LHCN-M2 (cell line): Measurements from ENCODE around the gene NEMP2. TPM values are rescaled to one million over a fixed set of nuclear protein-coding genes. Genes with fewer than 3 reads are reported as not detected.
"Not testable (repeated sequence)": the region's sequence is repeated elsewhere in the genome, so short reads cannot be mapped to it uniquely, and the experiment has no call there.

Source experiments
- DNase-seq: peaks from one replicate; pipeline ENCODE4 v3.0.0-alpha.2; 2012; ENCODE audit warnings: low read depth
- total RNA-seq: library from RNA; depleted of rRNA; stranded (reverse); fragments of >200 nt; gene quantifications from 2 replicates; pipeline ENCODE4 v1.2.3, GENCODE V29; 2014

NEMP2 gene
- total RNA-seq, 1 experiment from 2014 or later: 13.7 TPM

GRCh38 chr2:190490502-190490901 is 44.0 kb downstream of the NEMP2 start:
- no peak for DNase-seq

- no peak for DNase-seq
Measured at GRCh38 chr2:190489475-190489874, 45.0 kb downstream of the NEMP2 start.

- no peak for DNase-seq
Measured at GRCh38 chr2:190488516-190489233, 45.8 kb downstream of the NEMP2 start.

GRCh38 chr2:190486037-190486623 is 48.4 kb downstream of the NEMP2 start:
- no peak for DNase-seq

GRCh38 chr2:190482451-190482850 is 52.1 kb downstream of the NEMP2 start:
- DNase-seq: no peak

GRCh38 chr2:190481339-190481738 is 53.2 kb downstream of the NEMP2 start:
- no peak for DNase-seq

GRCh38 chr2:190478572-190479195 is 55.8 kb downstream of the NEMP2 start:
- DNase-seq: no peak

GRCh38 chr2:190477661-190478454 is 56.7 kb downstream of the NEMP2 start:
- no peak for DNase-seq

- no peak for DNase-seq
Measured at GRCh38 chr2:190470256-190470826, 64.2 kb downstream of the NEMP2 start.

GRCh38 chr2:190469771-190470170 is 64.8 kb downstream of the NEMP2 start:
- peak; percentile 37 for DNase-seq

GRCh38 chr2:190468814-190469569 is 65.5 kb downstream of the NEMP2 start:
- DNase-seq: peak; percentile 95

- DNase-seq: not testable (repeated sequence)
Measured at GRCh38 chr2:190468354-190468753, 66.2 kb downstream of the NEMP2 start.

- DNase-seq: no peak
Measured at GRCh38 chr2:190467575-190468083, 66.9 kb downstream of the NEMP2 start.

- DNase-seq: peak; percentile 44
Measured at GRCh38 chr2:190466819-190467446, 67.6 kb downstream of the NEMP2 start.

- no peak for DNase-seq
Measured at GRCh38 chr2:190465060-190465459, 69.5 kb downstream of the NEMP2 start.

GRCh38 chr2:190462611-190463010 is 71.9 kb downstream of the NEMP2 start:
- DNase-seq: no peak

- DNase-seq: no peak
Measured at GRCh38 chr2:190462181-190462580, 72.3 kb downstream of the NEMP2 start.

- DNase-seq: no peak
Measured at GRCh38 chr2:190460487-190460886, 74.0 kb downstream of the NEMP2 start.

- DNase-seq: no peak
Measured at GRCh38 chr2:190459881-190460280, 74.6 kb downstream of the NEMP2 start.
